ENCODE results near the gene PDE1A. TPM values are rescaled to one million over a fixed set of nuclear protein-coding genes. Genes with fewer than 3 reads are reported as not detected.

The PDE1A gene
- total and polyA plus RNA-seq, 10 of the 15 experiments (the other 5 are each of a cell fraction or from before 2014, with no cell fraction given): 1.1 TPM; not detected in 9

DNA sequence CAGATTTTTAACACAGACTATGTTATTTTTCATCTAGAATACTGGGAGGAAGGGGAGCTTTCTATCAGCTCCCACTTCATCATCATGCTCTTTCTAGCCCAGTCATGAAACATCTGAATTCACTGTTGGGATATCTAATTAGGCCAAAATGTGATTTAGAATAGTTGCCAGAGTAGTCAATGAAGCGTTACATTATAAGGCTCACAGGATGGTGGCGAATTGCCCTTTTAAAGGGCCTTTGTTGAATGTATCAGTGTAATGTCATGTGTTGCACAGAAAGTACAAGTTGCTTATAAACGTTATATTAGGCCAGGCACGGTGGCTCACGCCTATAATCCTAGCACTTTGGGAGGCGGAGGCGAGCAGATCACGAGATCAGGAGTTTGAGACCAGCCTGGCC lies 45.6 kb downstream of the PDE1A start (continued):
- TF ChIP-seq RCOR1 (conservative IDR thresholded peaks at IDR 0.05; ENCODE audit: low read depth, low read length) (no peak), POLR2AphosphoS2 (IDR thresholded peaks at IDR 0.05; ENCODE audit: low read depth, low read length) (no peak)
- TF ChIP-seq, protein P1, sequence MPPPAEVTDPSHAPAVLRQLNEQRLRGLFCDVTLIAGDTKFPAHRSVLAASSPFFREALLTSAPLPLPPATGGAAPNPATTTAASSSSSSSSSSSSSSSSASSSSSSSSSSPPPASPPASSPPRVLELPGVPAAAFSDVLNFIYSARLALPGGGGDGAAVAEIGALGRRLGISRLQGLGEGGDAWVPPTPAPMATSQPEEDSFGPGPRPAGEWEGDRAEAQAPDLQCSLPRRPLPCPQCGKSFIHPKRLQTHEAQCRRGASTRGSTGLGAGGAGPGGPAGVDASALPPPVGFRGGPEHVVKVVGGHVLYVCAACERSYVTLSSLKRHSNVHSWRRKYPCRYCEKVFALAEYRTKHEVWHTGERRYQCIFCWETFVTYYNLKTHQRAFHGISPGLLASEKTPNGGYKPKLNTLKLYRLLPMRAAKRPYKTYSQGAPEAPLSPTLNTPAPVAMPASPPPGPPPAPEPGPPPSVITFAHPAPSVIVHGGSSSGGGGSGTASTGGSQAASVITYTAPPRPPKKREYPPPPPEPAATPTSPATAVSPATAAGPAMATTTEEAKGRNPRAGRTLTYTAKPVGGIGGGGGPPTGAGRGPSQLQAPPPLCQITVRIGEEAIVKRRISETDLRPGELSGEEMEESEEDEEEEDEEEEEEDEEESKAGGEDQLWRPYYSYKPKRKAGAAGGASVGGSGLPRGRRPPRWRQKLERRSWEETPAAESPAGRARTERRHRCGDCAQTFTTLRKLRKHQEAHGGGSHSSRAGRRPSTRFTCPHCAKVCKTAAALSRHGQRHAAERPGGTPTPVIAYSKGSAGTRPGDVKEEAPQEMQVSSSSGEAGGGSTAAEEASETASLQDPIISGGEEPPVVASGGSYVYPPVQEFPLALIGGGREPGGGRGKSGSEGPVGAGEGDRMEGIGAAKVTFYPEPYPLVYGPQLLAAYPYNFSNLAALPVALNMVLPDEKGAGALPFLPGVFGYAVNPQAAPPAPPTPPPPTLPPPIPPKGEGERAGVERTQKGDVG (CRISPR knock-in tag; IDR thresholded peaks at IDR 0.05): no peak

DNA sequence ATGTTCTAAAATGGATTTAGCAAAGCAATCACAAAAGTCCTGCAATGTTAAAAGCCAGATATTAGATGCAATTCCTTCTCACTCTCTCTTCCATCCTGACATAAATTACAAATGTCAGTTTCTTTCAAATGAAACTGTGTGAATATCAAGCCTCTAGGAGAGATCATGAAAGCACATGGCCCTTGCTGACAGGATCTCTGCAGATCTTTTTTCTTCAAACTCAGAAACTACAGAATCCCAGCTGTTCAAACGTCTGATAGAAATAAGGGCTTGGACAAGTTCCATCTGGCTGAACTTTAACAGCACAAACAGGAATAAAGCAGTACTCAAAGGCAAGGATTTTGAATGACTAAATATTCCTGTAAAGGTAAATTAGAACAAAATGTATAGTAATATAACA lies 47.6 kb downstream of the PDE1A start:
- RAD21 ChIA-PET (ENCODE audit: unreplicated experiment): interaction anchor here (0.7 kb wide), 1 partner anchor 159 kb away, joined by 4 read pairs; no protein-coding TSS in a partner anchor
- H3K4me2 ChIP-seq (ENCODE audit: control insufficient read depth, insufficient read depth): no peak overlapping the region
- no peak overlapping the region for H2AFZ ChIP-seq (ENCODE audit: control insufficient read depth, low read depth, low read length)
- 0% methylated on average over 1 of the region's 1 CpG for WGBS (ENCODE audit: insufficient coverage, insufficient replicate concordance, low lambda C conversion rate, missing lambda C conversion rate)
- H4K20me1 ChIP-seq (ENCODE audit: control insufficient read depth, insufficient read depth): no peaks in the 10 kb centered on the region
- H3K79me2 ChIP-seq (ENCODE audit: control insufficient read depth, insufficient read depth, low read length): no peaks in the 10 kb centered on the region
- H3K9ac ChIP-seq (ENCODE audit: control insufficient read depth, insufficient read depth, low read length): no peak overlapping the region
- no peaks in the 10 kb centered on the region for H3K9me3 ChIP-seq (replicated peaks; ENCODE audit: control insufficient read depth, insufficient read depth, low read length)
- no peak overlapping the region for H3K4me3 ChIP-seq
- no peaks in the 10 kb centered on the region for H3K4me1 ChIP-seq (ENCODE audit: control insufficient read depth, insufficient read depth, low read length)
- BruUV-seq (replicated peaks): no TSS peak
- H3K27ac ChIP-seq (ENCODE audit: control insufficient read depth, insufficient read depth): no peak overlapping the region
- SMC1A ChIA-PET (ENCODE audit: uncharacterized antibody, unreplicated experiment): no interaction called here
- no peaks in the 10 kb centered on the region for H3K27me3 ChIP-seq (replicated peaks in 1 of 2; ENCODE audit: control insufficient read depth in 2 of 2, insufficient read depth in 2 of 2, low read length in 1 of 2)
- H3K36me3 ChIP-seq (ENCODE audit: control insufficient read depth in 2 of 2, insufficient read depth in 2 of 2, low read length in 1 of 2): no peaks in the 10 kb centered on the region
- CTCF ChIA-PET: no interaction called here
- in situ Hi-C loops (cut with MboI) (no loop called here), intact Hi-C loops (cut with micrococcal nuclease; ENCODE audit: unreplicated experiment) (no loop called here)
- FAIRE-seq (no peak), DNase-seq (ENCODE audit: low read depth, low spot score) (no peak), ATAC-seq (no peak)
- POLR2A ChIA-PET: no interaction called here
- no peak for TF ChIP-seq TCF3 (IDR thresholded peaks at IDR 0.05; ENCODE audit: borderline replicate concordance, insufficient read depth, low read depth, low read length)
- TF ChIP-seq SIX5 (IDR thresholded peaks at IDR 0.05; ENCODE audit: low read depth, low read length, severe bottlenecking): no peak
- TF ChIP-seq, protein P2, sequence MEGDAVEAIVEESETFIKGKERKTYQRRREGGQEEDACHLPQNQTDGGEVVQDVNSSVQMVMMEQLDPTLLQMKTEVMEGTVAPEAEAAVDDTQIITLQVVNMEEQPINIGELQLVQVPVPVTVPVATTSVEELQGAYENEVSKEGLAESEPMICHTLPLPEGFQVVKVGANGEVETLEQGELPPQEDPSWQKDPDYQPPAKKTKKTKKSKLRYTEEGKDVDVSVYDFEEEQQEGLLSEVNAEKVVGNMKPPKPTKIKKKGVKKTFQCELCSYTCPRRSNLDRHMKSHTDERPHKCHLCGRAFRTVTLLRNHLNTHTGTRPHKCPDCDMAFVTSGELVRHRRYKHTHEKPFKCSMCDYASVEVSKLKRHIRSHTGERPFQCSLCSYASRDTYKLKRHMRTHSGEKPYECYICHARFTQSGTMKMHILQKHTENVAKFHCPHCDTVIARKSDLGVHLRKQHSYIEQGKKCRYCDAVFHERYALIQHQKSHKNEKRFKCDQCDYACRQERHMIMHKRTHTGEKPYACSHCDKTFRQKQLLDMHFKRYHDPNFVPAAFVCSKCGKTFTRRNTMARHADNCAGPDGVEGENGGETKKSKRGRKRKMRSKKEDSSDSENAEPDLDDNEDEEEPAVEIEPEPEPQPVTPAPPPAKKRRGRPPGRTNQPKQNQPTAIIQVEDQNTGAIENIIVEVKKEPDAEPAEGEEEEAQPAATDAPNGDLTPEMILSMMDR (IDR thresholded peaks at IDR 0.05 in 2 of 3, conservative IDR thresholded peaks at IDR 0.05 in 1 of 3; ENCODE audit: control insufficient read depth in 2 of 3, extremely low read depth in 1 of 3, insufficient read depth in 1 of 3, low read depth in 3 of 3, low read length in 3 of 3): no peak
- TF ChIP-seq NBN (IDR thresholded peaks at IDR 0.05): no peak
- TF ChIP-seq MTA3 (IDR thresholded peaks at IDR 0.05; ENCODE audit: borderline replicate concordance, low read length): no peak
- TF ChIP-seq IRF4 (IDR thresholded peaks at IDR 0.05; ENCODE audit: low read depth, low read length): no peak
- TF ChIP-seq, protein P3, sequence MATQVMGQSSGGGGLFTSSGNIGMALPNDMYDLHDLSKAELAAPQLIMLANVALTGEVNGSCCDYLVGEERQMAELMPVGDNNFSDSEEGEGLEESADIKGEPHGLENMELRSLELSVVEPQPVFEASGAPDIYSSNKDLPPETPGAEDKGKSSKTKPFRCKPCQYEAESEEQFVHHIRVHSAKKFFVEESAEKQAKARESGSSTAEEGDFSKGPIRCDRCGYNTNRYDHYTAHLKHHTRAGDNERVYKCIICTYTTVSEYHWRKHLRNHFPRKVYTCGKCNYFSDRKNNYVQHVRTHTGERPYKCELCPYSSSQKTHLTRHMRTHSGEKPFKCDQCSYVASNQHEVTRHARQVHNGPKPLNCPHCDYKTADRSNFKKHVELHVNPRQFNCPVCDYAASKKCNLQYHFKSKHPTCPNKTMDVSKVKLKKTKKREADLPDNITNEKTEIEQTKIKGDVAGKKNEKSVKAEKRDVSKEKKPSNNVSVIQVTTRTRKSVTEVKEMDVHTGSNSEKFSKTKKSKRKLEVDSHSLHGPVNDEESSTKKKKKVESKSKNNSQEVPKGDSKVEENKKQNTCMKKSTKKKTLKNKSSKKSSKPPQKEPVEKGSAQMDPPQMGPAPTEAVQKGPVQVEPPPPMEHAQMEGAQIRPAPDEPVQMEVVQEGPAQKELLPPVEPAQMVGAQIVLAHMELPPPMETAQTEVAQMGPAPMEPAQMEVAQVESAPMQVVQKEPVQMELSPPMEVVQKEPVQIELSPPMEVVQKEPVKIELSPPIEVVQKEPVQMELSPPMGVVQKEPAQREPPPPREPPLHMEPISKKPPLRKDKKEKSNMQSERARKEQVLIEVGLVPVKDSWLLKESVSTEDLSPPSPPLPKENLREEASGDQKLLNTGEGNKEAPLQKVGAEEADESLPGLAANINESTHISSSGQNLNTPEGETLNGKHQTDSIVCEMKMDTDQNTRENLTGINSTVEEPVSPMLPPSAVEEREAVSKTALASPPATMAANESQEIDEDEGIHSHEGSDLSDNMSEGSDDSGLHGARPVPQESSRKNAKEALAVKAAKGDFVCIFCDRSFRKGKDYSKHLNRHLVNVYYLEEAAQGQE (IDR thresholded peaks at IDR 0.05; ENCODE audit: low read depth, low read length): no peak
- TF ChIP-seq MXI1 (IDR thresholded peaks at IDR 0.05; ENCODE audit: low read depth, low read length): no peak
- no peak for TF ChIP-seq ZNF207 (IDR thresholded peaks at IDR 0.05; ENCODE audit: borderline replicate concordance)
- TF ChIP-seq SREBF1 (IDR thresholded peaks at IDR 0.05; ENCODE audit: low read length): no peak
- no peak for TF ChIP-seq RCOR1 (conservative IDR thresholded peaks at IDR 0.05; ENCODE audit: low read depth, low read length)
- TF ChIP-seq GATAD2B (conservative IDR thresholded peaks at IDR 0.05; ENCODE audit: low read depth): no peak
- no peak for TF ChIP-seq TAF1 (IDR thresholded peaks at IDR 0.05; ENCODE audit: borderline replicate concordance, low read depth, low read length)

Measured in GM12878 (cell line).